ENCODE data around the gene STAC3.

STAC3 gene

DNA sequence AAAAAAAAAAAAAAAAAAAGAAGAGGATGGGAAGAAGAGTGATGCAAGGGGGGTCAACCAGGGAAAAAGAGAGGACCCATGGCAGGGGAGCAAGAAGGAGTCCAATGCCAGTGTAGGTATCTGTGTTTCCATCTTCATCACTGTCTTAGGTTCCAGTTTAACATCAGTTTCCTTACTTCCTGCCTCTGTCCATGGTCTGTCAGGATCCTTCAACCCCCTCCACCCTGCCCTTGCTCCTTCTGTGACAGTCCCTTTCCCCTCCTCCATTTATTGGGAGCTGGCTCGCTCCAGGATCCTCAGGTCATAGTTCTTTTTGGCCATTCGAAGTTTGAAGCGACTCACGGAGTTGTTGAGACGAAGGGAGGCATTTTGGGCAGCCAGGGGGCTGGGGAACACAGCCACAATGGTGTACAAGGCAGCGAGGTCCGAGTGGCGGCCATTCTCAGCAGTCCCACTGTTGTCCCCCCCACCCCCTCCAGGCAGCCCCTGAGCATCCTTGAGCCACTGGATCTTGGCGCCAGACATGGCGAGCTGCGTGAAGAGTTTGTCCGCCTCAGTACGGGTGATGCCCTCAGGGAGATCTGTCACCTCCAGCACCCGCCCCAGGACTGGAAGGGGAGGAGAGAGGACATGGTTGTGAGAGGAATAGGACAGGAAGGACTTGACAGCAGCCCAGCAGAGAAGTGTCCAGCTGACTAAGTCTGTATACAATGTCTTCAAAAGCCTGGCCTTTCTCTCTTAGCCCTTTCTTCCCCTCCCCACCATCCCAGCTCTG lies 3.7 kb upstream of the STAC3 start:
- DNase-seq, result no peak

DNA sequence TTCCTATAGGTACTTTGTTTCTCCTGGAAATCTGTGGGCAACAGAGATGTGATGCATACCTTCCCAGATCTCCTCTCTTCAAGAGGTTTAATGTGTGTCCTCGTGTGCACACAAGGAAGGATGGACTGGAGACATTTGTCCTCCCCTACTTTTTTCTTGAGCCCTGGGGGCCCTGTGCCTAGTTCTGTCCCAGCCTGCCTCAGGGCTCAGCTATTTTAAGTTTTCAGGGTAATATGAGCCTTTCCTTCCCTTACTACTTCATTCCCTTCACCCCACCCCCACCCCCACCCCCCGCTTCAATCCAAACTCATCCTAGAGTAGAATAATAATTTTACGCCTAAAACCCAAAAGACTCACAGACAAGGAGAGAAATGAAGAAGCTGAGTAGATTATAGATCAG lies 446 bp downstream of the STAC3 start:
- DNase-seq, result no peak

DNA sequence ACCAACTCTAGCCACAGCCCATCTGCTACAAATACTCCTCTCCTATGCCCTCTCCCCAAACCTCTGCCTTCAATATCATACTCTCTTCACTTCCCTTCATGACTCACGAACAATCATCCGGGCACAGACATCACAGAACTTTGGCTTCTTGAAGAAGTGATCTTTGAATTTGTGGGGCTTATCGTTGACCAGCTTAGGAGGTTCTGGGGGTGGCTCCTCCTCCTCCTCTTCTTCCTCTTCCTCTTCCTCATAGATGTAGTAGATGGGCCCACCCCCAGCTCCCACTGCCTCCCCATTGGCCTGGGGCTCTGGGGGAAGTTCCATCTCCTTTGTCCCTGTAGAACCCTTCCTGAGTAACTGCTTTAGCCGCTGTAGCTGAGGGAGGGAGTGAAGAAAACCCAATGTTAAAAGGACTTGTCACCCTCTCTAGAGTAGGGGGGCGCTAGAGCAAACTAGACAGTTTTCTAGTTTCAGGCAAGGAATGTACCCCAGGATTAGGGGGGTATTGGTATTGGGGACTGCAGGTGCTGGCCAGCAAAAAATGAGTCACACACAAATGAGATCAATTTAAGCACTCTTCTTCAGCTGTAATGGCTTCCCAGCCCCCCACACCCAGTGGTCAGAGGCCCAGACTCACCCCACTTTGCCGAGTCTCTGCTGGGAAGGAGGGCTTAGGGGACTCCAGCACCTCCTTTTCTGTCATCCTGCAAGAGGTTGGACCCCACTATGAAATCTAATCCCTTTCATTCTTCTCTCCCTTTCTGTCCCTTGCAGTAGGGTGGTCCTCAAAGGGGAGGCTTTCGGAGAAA lies 1.8 kb downstream of the STAC3 start:
- peak; percentile 98 for DNase-seq

DNA sequence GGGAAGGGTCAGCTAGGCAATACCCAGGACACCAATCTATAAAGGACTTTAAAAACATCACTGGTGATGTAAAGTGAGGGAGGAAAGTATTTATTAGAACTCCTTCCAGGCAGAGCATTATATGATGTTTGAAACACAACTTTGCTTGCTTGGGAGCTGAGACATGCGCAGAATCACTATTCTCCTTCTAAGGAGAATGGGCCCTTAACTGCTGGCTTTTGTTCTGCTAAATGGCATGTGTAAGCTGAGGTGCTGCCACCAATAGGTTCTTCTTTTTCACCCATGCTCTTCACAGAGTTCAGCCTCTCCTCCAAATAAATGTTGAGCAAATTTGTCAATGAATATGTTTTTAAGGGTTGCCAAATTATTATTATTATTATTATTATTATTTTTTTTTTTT lies 3.9 kb downstream of the STAC3 start:
- DNase-seq, result no peak

DNA sequence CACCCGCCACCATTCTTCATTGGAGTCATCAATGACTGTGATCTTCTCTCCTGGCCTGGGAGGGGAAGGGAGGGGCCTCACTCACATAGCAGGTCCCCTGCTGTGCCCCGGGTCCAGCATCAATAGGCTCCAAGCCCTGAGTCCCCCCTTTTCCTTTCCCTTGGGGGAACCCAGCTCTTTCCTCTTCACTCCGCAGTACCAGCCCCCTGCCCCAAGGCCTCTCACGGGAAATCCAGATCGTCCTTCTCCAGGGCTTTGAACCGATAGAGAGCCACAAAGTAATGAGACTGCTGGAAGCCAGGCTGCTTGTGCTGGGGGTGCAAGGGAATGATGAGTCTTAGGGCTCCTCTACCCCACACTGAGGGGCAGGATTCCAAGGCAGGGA lies 6.7 kb downstream of the STAC3 start:
- DNase-seq, result no peak

DNA sequence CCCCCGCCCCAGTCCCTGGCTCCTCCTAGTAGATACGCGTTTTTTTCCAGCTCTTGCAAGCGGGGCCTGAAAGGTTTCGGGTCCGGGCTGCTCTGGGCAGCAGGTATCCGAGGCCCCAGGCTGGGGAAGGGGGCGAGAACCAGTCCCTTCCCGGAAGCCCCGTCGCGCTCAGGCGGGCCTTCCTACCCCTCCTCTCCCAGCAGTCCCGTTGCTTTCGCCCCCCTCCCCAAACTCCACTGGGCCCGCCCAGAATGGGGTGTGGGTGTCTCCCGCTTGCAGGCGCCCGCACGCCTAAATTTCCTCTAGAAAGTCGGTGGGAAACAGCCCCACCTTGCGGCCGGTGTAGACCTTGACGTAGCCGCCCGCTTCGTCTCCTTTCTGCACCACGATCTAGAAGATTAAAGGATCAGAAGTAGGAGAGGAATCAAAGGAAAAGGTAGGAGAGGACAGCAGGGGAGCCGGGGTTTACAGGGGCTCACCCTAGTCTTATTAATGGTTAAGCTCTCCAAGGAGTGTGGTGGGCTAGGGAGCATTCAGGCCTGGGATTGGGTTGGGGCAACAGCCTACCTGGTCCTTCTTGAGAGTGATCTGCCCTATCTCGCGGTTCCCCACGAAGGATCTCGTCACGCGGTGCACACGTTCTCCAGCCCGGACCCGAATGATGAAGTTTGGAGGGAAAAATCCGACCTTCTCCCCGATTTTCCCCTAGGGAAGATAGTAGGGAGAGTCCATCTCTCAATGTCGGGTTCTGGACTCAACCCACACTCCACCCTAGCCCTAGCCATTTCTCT lies 7.3 kb downstream of the STAC3 start:
- peak; percentile 46 for DNase-seq

DNA sequence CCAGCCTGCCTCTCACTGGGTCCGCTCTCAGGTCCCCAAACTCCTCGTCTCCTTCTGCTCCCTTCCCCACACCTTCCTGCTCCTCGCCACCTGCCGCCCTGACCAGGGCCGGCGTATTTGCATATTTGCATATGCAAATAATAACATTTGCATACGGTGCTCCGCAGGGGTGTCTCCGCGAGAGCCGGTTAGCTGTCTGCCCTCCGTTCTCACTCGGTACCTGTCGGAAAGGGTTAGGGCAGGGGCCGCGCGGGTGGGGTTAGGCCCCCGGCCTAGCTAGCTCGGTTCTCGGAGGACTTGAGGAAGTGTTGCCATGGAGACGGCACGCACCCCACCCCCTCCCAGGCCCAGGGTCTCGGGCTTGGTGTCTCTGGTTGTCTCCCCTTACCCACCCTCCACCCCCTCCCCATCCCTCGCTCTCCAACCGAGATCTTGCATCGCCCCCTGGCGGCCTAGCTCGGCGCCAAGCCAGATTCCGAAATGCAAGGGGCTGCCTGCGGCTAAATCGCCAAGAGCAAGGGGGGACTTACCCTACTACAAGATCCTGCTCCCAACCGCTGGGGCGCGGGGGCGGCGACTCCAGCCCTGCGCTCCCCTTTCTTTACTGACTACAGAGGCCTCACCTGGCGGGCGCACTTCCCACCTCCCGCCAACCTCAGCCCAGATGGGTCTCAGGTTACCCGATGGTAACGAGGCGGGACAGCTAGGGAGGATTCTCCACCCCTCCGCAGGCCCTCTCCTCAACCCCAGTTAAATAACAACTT lies 8.1 kb downstream of the STAC3 start:
- DNase-seq, result peak; percentile 14

DNA sequence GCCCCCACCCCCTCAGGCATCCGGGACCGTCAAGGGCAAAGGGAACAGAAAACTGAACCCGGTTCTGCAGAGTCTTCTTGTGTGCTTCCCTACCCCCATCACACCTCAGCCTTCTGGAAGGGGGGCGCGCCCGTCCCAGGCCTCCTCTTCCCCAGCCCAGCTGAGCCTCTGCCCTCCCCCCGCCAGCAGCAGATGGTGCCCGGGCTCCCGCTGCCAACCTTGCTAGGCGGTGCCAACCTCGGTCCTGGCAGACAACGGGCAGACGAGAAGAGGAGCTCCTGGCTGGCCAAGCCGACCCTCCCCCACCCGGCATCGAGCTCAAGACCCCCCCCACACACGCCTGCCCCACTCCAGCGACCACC lies 8.7 kb downstream of the STAC3 start:
- DNase-seq, result no peak

DNA sequence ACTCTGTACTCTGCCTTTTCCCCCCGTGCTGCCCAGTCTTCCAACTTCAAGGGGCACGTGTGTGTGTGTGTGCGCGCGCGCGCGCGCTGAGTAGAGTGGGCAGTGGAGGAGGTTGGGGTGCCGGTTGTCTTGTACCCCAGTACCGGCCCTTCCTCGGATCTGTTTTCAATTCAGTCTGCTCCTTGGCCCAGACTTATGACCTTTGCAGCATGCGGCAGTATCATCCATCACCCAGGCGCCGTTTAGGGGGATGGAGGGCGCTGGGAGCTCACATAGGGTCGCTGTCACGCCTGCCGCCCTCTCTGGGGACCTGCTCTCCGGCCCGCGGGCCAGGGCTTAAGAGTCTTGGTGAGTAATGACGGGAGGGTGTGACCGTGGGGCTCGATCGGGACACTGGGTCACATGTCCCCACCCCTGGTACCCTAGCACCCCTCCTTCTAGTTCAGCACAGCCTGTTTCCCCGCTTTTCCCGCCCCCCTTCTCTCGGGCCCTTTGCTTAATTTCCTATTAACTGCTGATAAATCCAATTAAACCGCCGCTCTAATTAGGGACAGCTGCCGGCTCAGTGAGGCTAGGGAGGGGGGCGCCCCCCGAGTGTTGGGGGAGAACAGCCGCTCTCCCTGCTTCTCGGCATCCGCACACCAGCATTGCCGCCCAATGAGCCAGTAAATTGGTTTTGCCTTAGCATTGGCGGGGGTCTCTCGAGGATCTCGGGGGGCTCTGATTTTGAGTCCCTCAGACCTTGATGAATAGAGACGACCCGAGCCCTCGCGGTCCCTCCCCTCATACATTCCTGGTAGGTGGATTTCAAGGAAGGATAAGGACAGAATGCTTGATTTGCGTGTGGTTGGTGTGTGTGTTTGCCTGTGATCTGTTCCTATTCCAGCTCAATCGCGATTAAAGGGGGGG lies 9.3 kb downstream of the STAC3 start:
- no peak for DNase-seq

DNA sequence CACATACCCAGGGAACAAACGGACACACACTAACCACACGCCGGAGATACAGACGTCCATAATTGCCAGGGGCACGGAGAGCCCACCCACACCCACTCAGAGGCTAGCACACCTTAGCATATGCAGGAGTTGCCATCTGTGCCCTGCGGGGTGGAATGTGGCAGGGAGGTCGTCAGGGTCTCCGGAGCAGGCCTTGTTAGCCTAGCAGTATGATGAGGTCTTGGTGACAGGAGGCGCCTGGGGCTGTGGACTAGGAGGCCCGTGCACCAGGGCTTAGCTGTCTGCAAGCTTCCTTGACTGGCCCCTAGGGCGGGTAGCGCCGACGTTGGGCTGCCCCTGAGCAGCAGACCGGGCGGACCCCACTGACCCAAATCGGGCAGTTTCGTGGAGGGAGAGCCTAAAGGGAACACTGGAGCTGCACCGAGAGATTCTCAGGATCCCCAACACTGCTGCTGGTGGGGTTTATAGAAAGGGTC lies 10.0 kb downstream of the STAC3 start:
- DNase-seq, result no peak

DNA sequence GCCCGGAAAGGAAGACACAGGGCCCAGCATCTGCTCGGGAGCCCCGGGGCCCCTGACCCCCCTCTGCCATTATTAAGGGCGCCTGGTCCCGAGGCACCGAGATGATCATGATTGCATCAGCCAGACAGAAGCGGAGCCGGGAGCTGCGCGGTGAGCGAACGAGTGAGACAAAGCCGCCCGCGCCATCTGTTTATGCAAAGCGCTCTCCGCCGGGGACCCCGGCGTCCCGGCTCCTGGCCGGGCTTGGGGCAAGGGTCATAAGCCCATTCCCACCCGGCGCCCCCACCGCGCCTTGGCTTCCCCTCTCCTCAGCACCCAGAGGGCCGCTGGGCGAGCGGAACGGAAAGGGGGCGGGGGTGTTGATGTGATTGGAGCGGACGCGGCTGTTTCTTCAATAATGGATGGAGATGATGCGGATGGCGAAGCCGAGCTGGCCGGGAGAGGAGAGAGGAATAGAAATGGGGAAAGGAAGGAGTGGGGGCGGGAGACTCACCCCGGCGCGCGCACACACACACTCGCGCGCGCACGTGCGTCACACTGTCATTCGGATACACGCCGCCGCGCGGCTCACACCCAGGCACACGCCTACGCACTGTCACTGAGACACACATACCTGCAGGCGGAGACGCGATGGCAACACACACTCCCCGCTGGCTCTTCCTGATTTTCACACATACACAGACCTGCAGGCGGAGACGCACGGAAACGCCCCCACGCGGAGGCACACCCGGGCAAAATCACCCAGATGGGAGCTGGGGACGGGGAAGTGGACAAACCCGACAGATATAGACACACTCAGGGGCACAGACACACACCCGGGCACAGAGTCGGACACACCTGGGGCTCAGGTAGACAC lies 10.7 kb downstream of the STAC3 start:
- peak; percentile 61 for DNase-seq

DNA sequence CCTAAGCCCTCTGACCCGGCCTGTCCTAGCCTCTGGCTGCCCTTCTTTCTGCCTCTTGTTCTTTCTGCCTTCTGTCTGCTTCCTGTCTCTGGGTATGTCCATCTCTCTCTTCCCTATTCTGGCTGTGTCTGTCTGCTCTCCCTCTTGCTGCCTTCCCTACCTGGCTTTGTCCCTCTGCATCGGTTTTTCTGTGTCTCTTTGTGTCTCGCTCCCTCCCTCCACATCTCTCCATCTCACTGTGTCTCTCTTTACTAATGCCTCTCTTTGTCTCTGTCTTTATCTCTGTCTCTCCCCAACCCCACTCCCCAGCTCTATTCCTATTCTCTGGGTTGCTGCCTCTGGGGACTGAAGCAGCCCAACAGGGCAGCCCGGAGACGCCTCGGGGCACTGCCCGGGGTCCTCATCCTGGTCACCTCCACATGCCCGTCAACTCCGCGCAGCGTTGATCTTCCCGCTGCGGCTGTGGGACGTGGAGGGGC lies 11.4 kb downstream of the STAC3 start:
- DNase-seq, result no peak

DNA sequence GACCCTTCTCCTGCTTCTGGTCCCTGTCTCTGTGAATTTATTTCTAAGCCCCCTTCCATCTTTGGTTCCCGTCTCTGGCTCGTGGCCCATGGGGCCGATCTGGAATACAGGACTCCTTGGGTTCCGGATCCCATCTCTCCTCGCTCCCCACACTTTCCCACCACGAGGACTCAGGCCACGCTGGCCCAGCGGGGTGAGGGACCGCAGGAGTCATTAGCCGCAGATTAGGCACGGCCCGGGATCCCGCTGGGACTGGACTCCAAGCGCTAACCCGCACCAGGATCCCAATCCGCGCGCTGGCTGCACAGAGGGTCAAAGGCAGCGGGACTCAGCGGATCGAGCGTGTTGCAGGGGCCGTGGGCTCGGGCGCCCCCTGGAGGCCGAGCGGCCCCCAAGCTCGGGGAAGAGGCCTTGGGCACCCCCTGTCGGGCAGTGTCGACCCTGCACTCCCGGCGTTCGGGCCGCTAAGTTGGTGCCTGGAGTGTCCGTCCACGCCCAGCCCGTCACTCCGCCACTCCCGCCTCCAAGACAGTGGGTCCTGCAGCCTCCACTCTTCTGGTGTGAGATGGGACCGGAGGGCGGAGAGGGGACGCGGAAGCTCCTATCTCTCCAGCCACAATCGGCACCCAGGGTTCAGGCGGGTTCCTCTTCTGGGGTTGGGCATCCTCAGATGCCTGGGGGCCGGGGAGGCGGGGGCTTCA lies 12.0 kb downstream of the STAC3 start:
- DNase-seq, result peak; percentile 78

DNA sequence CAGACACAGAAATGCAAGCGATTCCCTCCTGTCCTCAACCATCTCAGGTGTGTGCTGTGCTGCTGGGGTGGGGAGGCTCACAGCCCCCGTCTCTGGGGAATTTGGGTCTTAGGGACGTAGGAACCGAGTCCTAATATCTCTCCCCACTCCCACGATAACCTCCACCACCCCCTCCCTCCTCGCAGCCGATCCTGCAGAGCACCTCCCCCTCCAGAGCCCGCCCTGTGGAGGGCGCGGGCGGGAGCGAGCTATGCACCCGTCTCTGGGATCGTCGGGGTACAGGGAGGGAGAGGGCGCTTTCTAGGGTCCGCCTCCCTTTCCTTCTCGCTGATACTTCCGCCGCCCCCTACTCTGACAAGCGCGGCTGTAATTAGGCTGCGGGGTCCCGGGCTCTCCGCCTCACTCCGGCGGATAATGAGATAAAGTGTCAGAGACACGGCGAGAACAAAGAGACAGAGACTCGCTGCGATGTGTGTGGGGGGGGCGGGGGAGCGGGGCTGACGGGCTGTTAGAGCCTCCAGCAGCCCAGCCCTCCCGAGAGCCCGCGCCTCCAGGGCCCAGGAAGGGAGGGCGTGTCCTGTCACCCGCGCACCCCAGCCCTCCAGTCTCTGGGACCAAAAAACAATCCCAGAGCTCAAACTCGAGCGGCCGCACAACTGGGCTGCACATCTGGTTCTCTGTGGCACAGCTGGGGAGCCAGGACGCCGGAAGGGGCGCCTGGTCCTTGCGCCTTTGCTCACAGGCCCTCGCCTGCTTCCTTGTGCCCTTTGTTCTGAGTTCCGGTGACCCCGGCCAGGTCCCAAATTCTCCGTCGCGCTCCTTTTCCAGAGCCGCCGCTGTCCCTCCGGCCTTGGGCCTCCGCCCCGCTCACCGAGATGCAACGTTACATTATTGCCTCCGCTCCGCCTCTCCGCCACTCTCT lies 12.8 kb downstream of the STAC3 start:
- no peak for DNase-seq

DNA sequence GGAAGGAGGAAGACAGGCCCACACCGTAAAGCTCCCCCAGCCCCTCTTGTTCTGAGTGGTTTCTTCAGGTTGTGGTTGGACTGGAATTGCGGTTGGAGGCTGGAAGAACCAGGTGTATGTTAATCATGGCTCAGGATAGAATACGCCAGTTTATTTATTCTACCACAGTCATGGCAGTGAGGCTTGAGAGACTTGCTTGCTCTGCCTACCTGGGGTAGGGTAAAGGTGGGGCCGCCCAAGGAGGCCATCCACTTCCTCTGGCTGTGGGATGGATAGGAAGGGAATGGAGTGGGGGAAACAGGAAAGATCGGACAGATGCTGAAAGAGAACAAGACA lies 13.4 kb downstream of the STAC3 start:
- no peak for DNase-seq

DNA sequence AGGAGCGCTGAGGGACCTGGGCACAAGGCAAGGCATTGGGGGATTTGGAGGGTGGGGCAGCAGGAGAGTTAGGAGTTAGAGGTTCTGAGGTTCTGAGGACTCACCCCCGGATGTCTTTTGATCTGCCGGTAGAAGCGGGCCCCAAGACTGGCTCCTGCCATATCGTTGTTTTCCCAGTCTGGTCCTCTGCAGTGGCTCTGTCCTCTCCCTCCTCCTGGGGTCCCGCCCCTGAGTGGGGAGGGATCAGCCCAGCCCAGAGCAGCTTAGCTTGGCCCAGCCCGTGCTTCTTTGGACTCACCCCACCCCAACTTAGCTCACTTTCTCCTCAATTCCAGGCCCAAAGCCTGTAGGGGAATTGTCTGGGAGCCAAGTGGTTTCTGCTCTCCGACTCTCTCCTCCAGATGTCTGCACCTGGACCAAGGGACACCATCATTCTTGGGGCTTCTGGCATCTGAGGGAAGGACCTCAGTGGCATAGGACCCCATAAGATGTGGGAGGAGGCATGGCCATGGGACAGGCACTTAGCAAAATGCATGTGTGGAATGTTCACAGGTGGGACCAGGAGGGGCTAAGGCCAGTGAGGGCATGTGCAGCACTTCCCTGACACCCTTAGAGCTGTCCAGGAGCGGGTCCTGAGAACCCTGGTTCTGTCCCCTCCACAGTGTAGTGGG lies 13.9 kb downstream of the STAC3 start:
- no peak for DNase-seq

DNA sequence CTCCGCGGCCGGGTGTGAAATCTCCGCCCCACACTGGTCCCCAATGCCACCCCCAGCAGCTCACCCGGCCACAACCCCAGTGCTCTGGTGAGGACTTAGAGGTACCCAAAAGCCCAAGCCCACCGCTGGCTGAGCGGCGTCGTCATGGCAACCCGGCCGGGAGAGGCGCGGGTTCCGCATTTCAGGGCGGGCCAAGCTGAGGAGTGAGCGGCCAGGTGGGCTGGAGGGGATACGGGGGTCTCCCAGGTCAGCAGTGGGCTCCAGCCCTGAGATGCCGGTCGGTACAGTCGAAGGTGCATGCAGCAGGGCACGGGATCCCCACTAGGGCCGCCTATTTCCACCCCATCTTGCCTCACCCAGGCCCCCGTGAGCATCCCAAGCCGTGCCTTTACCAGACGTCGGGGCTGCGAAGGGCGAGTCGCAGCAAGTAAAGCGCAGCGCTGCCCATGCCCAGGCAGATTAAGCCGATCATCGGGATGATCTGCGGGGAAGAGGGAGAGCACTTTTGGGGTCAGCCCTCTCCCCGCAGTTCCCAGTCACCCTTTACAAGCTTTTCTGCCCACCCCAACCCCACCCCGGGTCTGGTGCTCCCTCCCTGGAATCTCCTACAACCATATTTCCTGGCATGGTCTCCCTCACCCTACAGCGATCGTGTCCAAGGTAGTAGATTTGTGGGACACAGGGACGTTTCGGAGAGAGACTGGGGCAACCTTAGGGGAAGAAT lies 14.6 kb downstream of the STAC3 start:
- DNase-seq, result no peak

DNA sequence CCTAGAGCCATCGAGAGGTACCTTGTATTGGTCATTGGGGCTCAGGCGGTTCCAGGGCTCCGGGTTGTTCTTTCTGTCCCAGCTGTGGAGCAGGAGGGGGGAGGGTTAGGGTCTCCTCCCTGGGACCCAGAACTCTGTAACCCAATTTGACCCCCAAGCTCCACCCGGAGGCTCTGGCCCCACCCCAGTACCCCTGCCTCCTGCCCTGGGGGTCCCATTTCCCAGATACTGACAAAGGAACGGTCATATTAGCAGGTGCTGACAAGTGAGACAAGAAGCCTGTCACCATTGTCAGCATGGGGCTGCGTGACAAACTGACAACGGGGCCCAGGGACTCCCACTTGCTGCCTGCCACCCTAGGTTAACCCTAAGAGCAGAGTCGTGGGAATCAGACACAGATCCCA lies 15.3 kb downstream of the STAC3 start:
- no peak for DNase-seq

Data from MV-4-11 (cell line).